Colonic mucosa (tissue), 4 donors: ENCODE results near the gene ANKS1B. TPM values are rescaled to one million over a fixed set of nuclear protein-coding genes. Genes with fewer than 3 reads are reported as not detected.

Source experiments
- DNase-seq: peaks from one replicate; pipeline ENCODE4 v3.0.0-alpha.2; 2020
- H3K27ac ChIP-seq: fragments of 200-600 bp; one replicate; pipeline ENCODE4 v1.8.0; 2021
- H3K27me3 ChIP-seq: fragments of 200-600 bp; one replicate; pipeline ENCODE4 v1.8.0; 2021
- H3K36me3 ChIP-seq: fragments of 200-600 bp; one replicate; pipeline ENCODE4 v1.8.0; 2021
- H3K4me1 ChIP-seq: fragments of 200-600 bp; one replicate; pipeline ENCODE4 v1.8.0; 2021; ENCODE audit warnings: mild to moderate bottlenecking
- H3K4me3 ChIP-seq: fragments of 200-600 bp; one replicate; pipeline ENCODE4 v1.8.0; 2021
- H3K9ac ChIP-seq, 2 donors: one replicate each; pipeline ENCODE4 v1.7.0; 2013; ENCODE audit warnings: control low read depth in 2 of 2, low read depth in 2 of 2, low read length in 2 of 2
- H3K9me3 ChIP-seq: fragments of 200-600 bp; one replicate; pipeline ENCODE4 v1.8.0; 2021
- CTCF ChIP-seq: fragments of 200-600 bp; IDR thresholded peaks from one replicate; pipeline ENCODE4 v1.8.0; 2022; ENCODE audit warnings: antibody characterized with exemption, mild to moderate bottlenecking
- intact Hi-C: fragments of 100-400 bp; cut with DNase I; formaldehyde crosslinking; loops from one replicate; pipeline ENCODE4 v1.14.1; 2022
- total RNA-seq, 2 donors: library from RNA; stranded (reverse); fragmentation: NEBNext Ultra II Directional in 1 of 2; extraction: Animal tissue kit (Norgen Biotek cat#: 25700) in 1 of 2; gene quantifications; one replicate each; pipeline ENCODE4 v1.2.1, GENCODE V29; 2021
- donor health status: healthy.
- donor health status: DM: no; HTN: no; CAD: no.
- donor health status: DM: no; HTN: no; CAD: no.

Gene ANKS1B
- total RNA-seq, 2 donors from 2014 or later, result 1.7 to 3.3 TPM

- Histone ChIP-seq H3K9ac (no peak overlapping the region), H3K9me3 (no peaks in the 10 kb centered on the region), H3K27ac (no peak overlapping the region), H3K27me3 (no peaks in the 10 kb centered on the region), H3K36me3 (no peaks in the 10 kb centered on the region), H3K4me1 (no peaks in the 10 kb centered on the region), H3K4me3 (no peak overlapping the region)
- no peak for TF ChIP-seq CTCF
- DNase-seq, result no peak
- intact Hi-C loops, result no loop called here
These were observed 1172.5 kb downstream of the ANKS1B start for GRCh38 chr12:98812225-98812624.

- intact Hi-C loops, result no loop called here
- no peaks in the 10 kb centered on the region for H3K27me3 ChIP-seq
- no peak for TF ChIP-seq CTCF
These were observed 1176.4 kb downstream of the ANKS1B start for GRCh38 chr12:98808243-98808875.

GRCh38 chr12:98807187-98807586, 1177.5 kb downstream of the ANKS1B start:
- no peaks in the 10 kb centered on the region for H3K27me3 ChIP-seq
- H3K4me3 ChIP-seq, result no peak overlapping the region
- H3K27ac ChIP-seq, result no peak overlapping the region
- no peaks in the 10 kb centered on the region for H3K9me3 ChIP-seq
- intact Hi-C loops, result no loop called here
- no peak overlapping the region for H3K9ac ChIP-seq
- TF ChIP-seq CTCF, result no peak
- H3K4me1 ChIP-seq, result no peaks in the 10 kb centered on the region
- no peak for DNase-seq
- H3K36me3 ChIP-seq, result no peaks in the 10 kb centered on the region

More at GRCh38 chr12:98808243-98808875, 1176.4 kb downstream of the ANKS1B start:
- Histone ChIP-seq H3K4me1 (no peaks in the 10 kb centered on the region), H3K9me3 (no peaks in the 10 kb centered on the region), H3K36me3 (no peaks in the 10 kb centered on the region), H3K27ac (no peak overlapping the region), H3K4me3 (no peak overlapping the region), H3K9ac (no peak overlapping the region)
- DNase-seq, result no peak

- TF ChIP-seq CTCF, result no peak
- intact Hi-C loops, result no loop called here
- H3K4me1 ChIP-seq, result no peaks in the 10 kb centered on the region
- no peaks in the 10 kb centered on the region for H3K36me3 ChIP-seq
- no peak for DNase-seq
- no peak overlapping the region for H3K27ac ChIP-seq
- H3K9me3 ChIP-seq, result no peaks in the 10 kb centered on the region
- no peak overlapping the region for H3K4me3 ChIP-seq
- H3K27me3 ChIP-seq, result no peaks in the 10 kb centered on the region
- H3K9ac ChIP-seq, result no peak overlapping the region
These were observed 1181.1 kb downstream of the ANKS1B start for GRCh38 chr12:98803468-98804209.

- H3K36me3 ChIP-seq, result no peaks in the 10 kb centered on the region
- H3K9me3 ChIP-seq, result no peaks in the 10 kb centered on the region
- no peak for TF ChIP-seq CTCF
- no peak overlapping the region for H3K4me3 ChIP-seq
- no peak for DNase-seq
- intact Hi-C loops, result no loop called here
- H3K27me3 ChIP-seq, result no peaks in the 10 kb centered on the region
- no peak overlapping the region for H3K9ac ChIP-seq
- no peak overlapping the region for H3K27ac ChIP-seq
- no peaks in the 10 kb centered on the region for H3K4me1 ChIP-seq
These were observed 1184.9 kb downstream of the ANKS1B start for GRCh38 chr12:98799822-98800221.
